ENCODE results near the gene LDLR.
"Not testable (repeated sequence)": the region's sequence is repeated elsewhere in the genome, so short reads cannot be mapped to it uniquely, and the experiment has no call there.

DNA sequence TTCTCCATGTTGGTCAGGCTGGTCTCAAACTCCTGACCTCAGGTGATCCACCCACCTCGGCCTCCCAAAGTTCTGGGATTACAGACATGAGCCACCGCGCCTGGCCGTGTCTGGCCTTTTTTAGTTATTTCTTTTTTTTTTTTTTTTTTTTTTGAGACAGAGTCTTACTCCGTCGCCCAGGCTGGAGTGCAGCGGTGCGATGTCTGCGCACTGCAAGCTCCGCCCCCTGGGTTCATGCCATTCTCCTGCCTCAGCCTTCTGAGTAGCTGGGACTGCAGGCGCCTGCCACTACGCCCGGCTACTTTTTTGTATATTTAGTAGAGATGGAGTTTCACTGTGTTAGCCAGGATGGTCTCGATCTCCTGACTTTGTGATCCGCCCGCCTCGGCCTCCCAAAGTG is 32.7 kb downstream of the LDLR start:
- TF ChIP-seq, protein P1, sequence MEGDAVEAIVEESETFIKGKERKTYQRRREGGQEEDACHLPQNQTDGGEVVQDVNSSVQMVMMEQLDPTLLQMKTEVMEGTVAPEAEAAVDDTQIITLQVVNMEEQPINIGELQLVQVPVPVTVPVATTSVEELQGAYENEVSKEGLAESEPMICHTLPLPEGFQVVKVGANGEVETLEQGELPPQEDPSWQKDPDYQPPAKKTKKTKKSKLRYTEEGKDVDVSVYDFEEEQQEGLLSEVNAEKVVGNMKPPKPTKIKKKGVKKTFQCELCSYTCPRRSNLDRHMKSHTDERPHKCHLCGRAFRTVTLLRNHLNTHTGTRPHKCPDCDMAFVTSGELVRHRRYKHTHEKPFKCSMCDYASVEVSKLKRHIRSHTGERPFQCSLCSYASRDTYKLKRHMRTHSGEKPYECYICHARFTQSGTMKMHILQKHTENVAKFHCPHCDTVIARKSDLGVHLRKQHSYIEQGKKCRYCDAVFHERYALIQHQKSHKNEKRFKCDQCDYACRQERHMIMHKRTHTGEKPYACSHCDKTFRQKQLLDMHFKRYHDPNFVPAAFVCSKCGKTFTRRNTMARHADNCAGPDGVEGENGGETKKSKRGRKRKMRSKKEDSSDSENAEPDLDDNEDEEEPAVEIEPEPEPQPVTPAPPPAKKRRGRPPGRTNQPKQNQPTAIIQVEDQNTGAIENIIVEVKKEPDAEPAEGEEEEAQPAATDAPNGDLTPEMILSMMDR (IDR thresholded peaks at IDR 0.05): not testable (repeated sequence)
- TF ChIP-seq POLR2A (IDR thresholded peaks at IDR 0.05): not testable (repeated sequence)
